Nephron progenitor cell (in vitro differentiated cells): ENCODE measurements around the gene ELOVL6.

ENCODE experiments used
- DNase-seq: peaks from one replicate; pipeline ENCODE4 v3.0.0; 2021
- H3K27ac Mint-ChIP-seq: 2 replicates; pipeline ENCODE4 v1.8.0; 2021; ENCODE audit warnings: mild to moderate bottlenecking, moderate library complexity, mixed read lengths
- H3K27me3 Mint-ChIP-seq: 2 replicates; pipeline ENCODE4 v1.8.0; 2021; ENCODE audit warnings: mild to moderate bottlenecking, low read depth, mixed read lengths; ENCODE audit not compliant: poor library complexity
- H3K36me3 Mint-ChIP-seq: 2 replicates; pipeline ENCODE4 v1.8.0; 2021; ENCODE audit warnings: low read depth, mixed read lengths
- H3K4me1 Mint-ChIP-seq: 2 replicates; pipeline ENCODE4 v1.8.0; 2021; ENCODE audit warnings: mixed read lengths
- H3K4me3 Mint-ChIP-seq: 2 replicates; pipeline ENCODE4 v1.8.0; 2021; ENCODE audit warnings: mild to moderate bottlenecking, moderate library complexity, mixed read lengths
- H3K9me3 Mint-ChIP-seq: 2 replicates; pipeline ENCODE4 v1.8.0; 2021; ENCODE audit warnings: mild to moderate bottlenecking, moderate library complexity, mixed read lengths
- TF ChIP-seq, protein P1 (sequence below): fragments of 200-600 bp; sonication (generic); IDR thresholded peaks from 2 replicates; pipeline ENCODE4 v1.5.0; 2021; ENCODE audit warnings: antibody characterized with exemption

Gene ELOVL6

GRCh38 chr4:110058677-110059076, 139.7 kb downstream of the ELOVL6 start:
- peaks cover 23% of the 10 kb centered on the region for H3K4me1 Mint-ChIP-seq
- DNase-seq = no peak

DNA sequence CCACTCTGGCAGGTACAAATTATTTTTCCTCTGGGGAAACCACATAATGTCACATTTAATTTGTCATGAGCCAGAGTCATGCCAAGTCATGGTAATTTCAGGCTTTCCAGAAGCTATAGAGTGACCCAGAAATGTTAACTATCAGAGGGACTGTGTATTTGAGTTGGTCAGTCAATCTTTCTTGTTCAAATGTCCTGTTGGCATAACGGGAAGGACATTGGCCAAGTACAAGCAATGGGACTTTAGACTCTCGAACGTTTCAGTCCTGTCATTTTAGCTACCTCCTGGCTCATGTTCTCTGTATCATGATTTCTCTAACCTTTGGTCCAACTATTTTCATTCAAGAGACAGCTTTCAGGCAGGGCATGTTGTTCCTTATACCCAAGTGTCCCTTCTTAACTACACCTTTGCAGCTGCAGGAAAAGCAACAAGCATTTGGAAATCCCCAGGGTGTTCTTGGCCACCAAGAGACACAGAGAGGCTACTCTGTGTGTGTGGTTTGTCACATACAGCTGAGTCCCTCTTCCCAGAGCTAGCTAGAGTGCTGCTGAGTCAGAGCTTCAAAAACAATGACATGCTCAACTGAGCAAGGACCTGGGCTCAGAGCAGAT, 143.2 kb downstream of the ELOVL6 start:
- H3K27me3 Mint-ChIP-seq = no peaks in the 10 kb centered on the region
- H3K4me3 Mint-ChIP-seq = no peak overlapping the region
- no peaks in the 10 kb centered on the region for H3K9me3 Mint-ChIP-seq
- H3K36me3 Mint-ChIP-seq = peaks cover 69% of the 10 kb centered on the region
- peak overlapping the region; percentile 12 for H3K27ac Mint-ChIP-seq
- H3K4me1 Mint-ChIP-seq = peaks cover 19% of the 10 kb centered on the region
- TF ChIP-seq, protein P1, sequence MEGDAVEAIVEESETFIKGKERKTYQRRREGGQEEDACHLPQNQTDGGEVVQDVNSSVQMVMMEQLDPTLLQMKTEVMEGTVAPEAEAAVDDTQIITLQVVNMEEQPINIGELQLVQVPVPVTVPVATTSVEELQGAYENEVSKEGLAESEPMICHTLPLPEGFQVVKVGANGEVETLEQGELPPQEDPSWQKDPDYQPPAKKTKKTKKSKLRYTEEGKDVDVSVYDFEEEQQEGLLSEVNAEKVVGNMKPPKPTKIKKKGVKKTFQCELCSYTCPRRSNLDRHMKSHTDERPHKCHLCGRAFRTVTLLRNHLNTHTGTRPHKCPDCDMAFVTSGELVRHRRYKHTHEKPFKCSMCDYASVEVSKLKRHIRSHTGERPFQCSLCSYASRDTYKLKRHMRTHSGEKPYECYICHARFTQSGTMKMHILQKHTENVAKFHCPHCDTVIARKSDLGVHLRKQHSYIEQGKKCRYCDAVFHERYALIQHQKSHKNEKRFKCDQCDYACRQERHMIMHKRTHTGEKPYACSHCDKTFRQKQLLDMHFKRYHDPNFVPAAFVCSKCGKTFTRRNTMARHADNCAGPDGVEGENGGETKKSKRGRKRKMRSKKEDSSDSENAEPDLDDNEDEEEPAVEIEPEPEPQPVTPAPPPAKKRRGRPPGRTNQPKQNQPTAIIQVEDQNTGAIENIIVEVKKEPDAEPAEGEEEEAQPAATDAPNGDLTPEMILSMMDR = no peak
- no peak for DNase-seq

More at GRCh38 chr4:110058677-110059076, 139.7 kb downstream of the ELOVL6 start:
- Mint-ChIP-seq H3K36me3 (peaks cover 42% of the 10 kb centered on the region), H3K4me3 (no peak overlapping the region), H3K9me3 (no peaks in the 10 kb centered on the region), H3K27ac (no peak overlapping the region), H3K27me3 (no peaks in the 10 kb centered on the region)
- TF ChIP-seq, protein P1 = no peak

DNA sequence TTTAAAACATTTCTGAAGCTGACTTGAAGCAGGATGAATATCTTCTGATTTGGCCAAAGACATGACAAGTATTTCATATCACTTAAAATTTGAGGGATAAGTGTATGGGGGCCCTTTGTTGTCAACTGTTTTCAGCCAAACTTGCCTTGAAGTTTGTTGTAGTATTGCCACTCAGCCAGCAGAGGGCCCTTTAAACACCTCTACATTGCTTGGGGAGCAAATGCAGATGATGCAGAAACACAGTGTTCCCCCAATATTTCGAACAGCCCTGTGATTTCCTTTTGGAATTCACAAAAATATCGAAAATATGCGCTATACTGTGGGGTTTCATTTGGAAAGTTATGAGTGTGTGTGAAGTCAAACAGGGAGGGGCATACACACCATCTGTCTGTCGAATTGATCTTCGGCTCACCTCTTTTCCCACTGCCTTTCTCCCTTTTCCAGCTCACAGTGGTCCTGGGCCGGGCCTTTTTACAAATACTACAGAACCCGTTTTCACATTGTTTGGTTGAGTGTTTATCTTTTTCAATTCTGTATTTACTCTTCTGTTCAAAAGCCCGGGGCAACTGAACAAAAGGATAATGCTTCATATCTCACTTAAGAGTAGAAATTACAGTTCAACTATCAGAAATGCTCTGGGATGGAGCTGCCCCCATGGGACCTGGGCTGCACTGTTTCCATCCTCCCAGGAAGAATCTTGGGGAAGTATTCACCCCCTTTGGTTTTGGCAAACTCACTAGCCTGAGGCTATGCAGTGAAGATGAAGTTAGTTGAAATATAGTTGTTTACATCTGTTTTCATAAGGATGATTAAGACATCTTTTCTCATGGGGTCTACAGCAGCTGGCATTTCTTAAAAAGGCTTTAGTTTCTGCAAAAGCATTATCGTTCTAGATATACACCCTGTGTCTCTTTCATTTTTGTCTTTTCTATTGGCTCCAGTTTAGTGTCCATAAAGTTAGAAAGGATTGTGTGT, 148.2 kb downstream of the ELOVL6 start:
- no peaks in the 10 kb centered on the region for H3K9me3 Mint-ChIP-seq
- H3K27me3 Mint-ChIP-seq = no peaks in the 10 kb centered on the region
- TF ChIP-seq, protein P1 = peak; percentile 69
- no peak overlapping the region for H3K4me3 Mint-ChIP-seq
- peaks cover under 1% of the 10 kb centered on the region for H3K4me1 Mint-ChIP-seq
- H3K27ac Mint-ChIP-seq = peak overlapping the region; percentile 90
- H3K36me3 Mint-ChIP-seq = peaks cover 64% of the 10 kb centered on the region
- DNase-seq = peak; percentile 43

- Mint-ChIP-seq H3K4me3 (no peak overlapping the region), H3K27me3 (no peaks in the 10 kb centered on the region)
Observed at GRCh38 chr4:110046588-110047049, 151.8 kb downstream of the ELOVL6 start.

GRCh38 chr4:110042545-110043517, 155.6 kb downstream of the ELOVL6 start:
- no peak for DNase-seq
- no peak overlapping the region for H3K4me3 Mint-ChIP-seq

More at GRCh38 chr4:110046588-110047049, 151.8 kb downstream of the ELOVL6 start:
- DNase-seq = no peak
- Mint-ChIP-seq H3K27ac (peak overlapping the region; percentile 58), H3K36me3 (peaks cover 42% of the 10 kb centered on the region), H3K9me3 (no peaks in the 10 kb centered on the region), H3K4me1 (peaks cover 18% of the 10 kb centered on the region)
- TF ChIP-seq, protein P1 = no peak

More at GRCh38 chr4:110042545-110043517, 155.6 kb downstream of the ELOVL6 start:
- H3K27ac Mint-ChIP-seq = no peak overlapping the region
- H3K4me1 Mint-ChIP-seq = peaks cover 18% of the 10 kb centered on the region
- no peaks in the 10 kb centered on the region for H3K9me3 Mint-ChIP-seq
- H3K36me3 Mint-ChIP-seq = peaks cover 12% of the 10 kb centered on the region
- H3K27me3 Mint-ChIP-seq = no peaks in the 10 kb centered on the region
- TF ChIP-seq, protein P1 = no peak
